Muscle of back (tissue), 11 donors: ENCODE measurements around the gene COL24A1. TPM values are rescaled to one million over a fixed set of nuclear protein-coding genes. Genes with fewer than 3 reads are reported as not detected.
"Not testable (repeated sequence)": the region's sequence is repeated elsewhere in the genome, so short reads cannot be mapped to it uniquely, and the experiment has no call there.

Source experiments
- DNase-seq, 3 donors: peaks; one replicate each; pipeline versions ENCODE4 v3.0.0 to v3.0.0-alpha.2; 2013
- polyA plus RNA-seq, 10 donors: library from polyadenylated mRNA; unstranded; fragments of 120-200 nt; gene quantifications; one replicate each; pipeline ENCODE4 v1.2.1, GENCODE V29; 2013; ENCODE audit not compliant: insufficient read length in 10 of 10

The COL24A1 gene
- polyA plus RNA-seq, 10 donors: 3.5 to 14.1 (median 5.5) TPM

- DNase-seq: no peak
These were observed 264.2 kb downstream of the COL24A1 start for GRCh38 chr1:85892366-85892765.

- no peak for DNase-seq
These were observed 266.7 kb downstream of the COL24A1 start for GRCh38 chr1:85889870-85890269.

GRCh38 chr1:85888921-85889320 lies 267.7 kb downstream of the COL24A1 start:
- no peak for DNase-seq

- peak in 1 of 3 donors; percentile 24 for DNase-seq
These were observed 272.1 kb downstream of the COL24A1 start for GRCh38 chr1:85884372-85885035.

- no peak for DNase-seq
These were observed 289.4 kb downstream of the COL24A1 start for GRCh38 chr1:85867189-85867588.

GRCh38 chr1:85865213-85865612 lies 291.4 kb downstream of the COL24A1 start:
- DNase-seq: peak in 2 of 3 donors; percentile 0 to 6

- DNase-seq: no peak
These were observed 291.8 kb downstream of the COL24A1 start for GRCh38 chr1:85864727-85865126.

- not testable (repeated sequence) for DNase-seq
These were observed 292.9 kb downstream of the COL24A1 start for GRCh38 chr1:85863639-85864038.

- DNase-seq: no peak
These were observed 294.1 kb downstream of the COL24A1 start for GRCh38 chr1:85862456-85862855.

GRCh38 chr1:85857991-85858390 lies 298.6 kb downstream of the COL24A1 start:
- no peak for DNase-seq

GRCh38 chr1:85850238-85850637 lies 306.3 kb downstream of the COL24A1 start:
- DNase-seq: peak; percentile 2 to 69 (median 9)

GRCh38 chr1:85849660-85850059 lies 306.9 kb downstream of the COL24A1 start:
- no peak for DNase-seq

GRCh38 chr1:85847356-85847755 lies 309.2 kb downstream of the COL24A1 start:
- DNase-seq: no peak

- no peak for DNase-seq
These were observed 309.9 kb downstream of the COL24A1 start for GRCh38 chr1:85846706-85847105.

- no peak for DNase-seq
These were observed 317.1 kb downstream of the COL24A1 start for GRCh38 chr1:85839459-85839858.

- no peak for DNase-seq
These were observed 318.3 kb downstream of the COL24A1 start for GRCh38 chr1:85838238-85838637.

- no peak for DNase-seq
These were observed 319.8 kb downstream of the COL24A1 start for GRCh38 chr1:85836736-85837135.

- DNase-seq: not testable (repeated sequence)
These were observed 323.4 kb downstream of the COL24A1 start for GRCh38 chr1:85833165-85833564.

GRCh38 chr1:85830837-85831236 lies 325.7 kb downstream of the COL24A1 start:
- DNase-seq: no peak

- DNase-seq: no peak
These were observed 332.3 kb downstream of the COL24A1 start for GRCh38 chr1:85824066-85824840.

- DNase-seq: no peak
These were observed 333.9 kb downstream of the COL24A1 start for GRCh38 chr1:85822696-85823095.

- peak in 2 of 3 donors; percentile 24 to 35 for DNase-seq
These were observed 338.2 kb downstream of the COL24A1 start for GRCh38 chr1:85818371-85818770.

GRCh38 chr1:85816606-85817005 lies 340.0 kb downstream of the COL24A1 start:
- no peak for DNase-seq
